ENCODE data around the gene PTGDR2.

Gene PTGDR2

DNA sequence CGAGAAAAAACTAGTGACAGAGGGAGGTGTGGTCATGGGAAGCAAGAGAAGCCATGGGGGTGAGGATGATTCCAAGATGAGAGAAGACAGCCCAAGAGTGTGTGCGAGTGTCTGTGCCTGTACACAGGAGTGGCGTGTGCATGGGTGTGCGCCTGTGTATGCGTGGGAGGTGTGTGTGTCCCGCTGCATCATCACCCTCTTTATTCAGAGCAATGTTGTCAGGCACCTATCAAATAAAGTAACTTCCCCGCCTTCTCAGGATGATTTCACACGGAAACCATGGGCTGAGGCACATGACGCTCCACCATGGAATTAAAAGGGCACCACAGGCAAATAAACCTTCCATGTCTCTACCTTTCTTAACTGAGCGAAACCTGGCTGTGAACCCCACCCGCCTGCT is 46.1 kb downstream of the PTGDR2 start:
- DNase-seq (ENCODE audit: low spot score) = no peak

DNA sequence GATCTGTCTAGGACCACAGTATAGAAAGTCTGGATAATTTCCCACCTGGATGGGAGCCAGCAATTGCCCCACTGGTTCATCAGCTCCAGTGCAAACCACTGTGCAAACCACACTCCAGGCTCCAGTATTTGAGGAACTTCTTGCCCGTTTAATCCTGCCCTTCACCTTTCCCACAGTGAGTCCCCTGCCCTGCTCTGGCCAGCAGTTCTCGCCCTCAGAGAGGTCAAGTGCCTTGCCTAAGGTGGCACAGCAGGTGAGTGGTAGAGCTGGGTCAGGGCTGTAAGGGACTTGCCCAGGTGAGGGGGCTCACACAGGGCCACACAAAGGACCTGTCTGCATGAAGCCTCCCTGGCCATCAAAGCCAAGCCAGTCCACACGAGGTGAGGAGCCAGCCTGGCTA is 46.5 kb downstream of the PTGDR2 start:
- DNase-seq (ENCODE audit: low spot score) = no peak

DNA sequence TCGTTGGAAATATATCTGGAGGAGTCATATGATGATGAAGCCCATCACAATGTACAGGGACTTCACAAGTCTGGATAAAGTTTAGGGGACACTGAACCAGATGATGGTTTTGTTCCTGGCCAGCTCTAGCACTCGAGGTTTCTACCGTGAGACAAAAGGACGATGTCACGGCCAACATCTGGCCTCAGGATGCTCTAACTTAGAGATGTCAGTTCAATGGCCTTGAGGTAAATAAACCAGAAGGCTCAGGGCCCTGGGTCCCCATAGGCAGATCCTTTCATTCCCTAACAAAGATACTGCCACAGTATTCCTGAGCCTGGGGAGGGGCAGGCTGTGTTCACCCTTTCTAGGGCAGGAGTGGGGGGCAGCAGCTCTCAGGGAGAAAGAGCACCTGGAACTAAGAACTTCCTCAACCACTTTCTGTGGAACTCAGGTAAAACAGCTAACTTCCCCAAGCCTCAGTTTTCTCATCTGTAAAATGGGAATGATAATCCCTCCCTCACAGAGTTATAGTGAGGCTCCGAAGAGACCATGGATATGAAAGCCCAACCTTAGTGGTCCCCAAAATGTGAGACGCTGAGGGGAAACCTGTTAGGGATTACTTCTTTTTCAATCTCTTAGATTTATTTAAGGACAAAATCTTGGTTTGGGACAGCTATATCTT is 52.3 kb downstream of the PTGDR2 start:
- DNase-seq (ENCODE audit: low spot score) = no peak

DNA sequence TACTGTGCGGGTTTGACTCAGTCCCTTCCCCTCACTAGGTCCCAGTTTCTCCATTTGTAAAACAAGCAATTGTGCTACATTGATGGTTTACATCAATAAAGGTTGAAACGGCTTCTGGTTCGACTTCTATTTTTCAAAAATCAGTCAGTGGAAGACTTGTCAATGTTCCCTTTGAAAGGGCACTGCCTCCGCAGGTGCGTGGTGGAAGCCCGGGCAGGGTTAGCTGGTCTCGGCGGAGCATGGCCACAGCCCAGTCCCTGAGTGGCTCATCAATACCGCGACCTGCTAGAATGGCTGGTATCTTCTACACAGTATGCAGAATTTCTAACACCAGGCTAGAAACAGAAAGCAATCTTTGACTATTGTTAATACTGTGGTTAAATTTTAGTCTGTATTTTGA is 54.6 kb downstream of the PTGDR2 start:
- no peak for DNase-seq (ENCODE audit: low spot score)
